Hematopoietic multipotent progenitor cell treated with erythropoietin and hydrocortisone succinate and interleukin-3 and kit ligand, for 17 days (in vitro differentiated cells): ENCODE measurements around the gene OR6S1.
"Not testable (repeated sequence)": the region's sequence is repeated elsewhere in the genome, so short reads cannot be mapped to it uniquely, and the experiment has no call there.

Experiments used
- DNase-seq: peaks from one replicate; pipeline ENCODE4 v3.0.0-alpha.2; 2015; ENCODE audit warnings: low spot score

OR6S1 gene

GRCh38 chr14:20610002-20610765, 31.3 kb downstream of the OR6S1 start:
- peak; percentile 82 for DNase-seq

DNA sequence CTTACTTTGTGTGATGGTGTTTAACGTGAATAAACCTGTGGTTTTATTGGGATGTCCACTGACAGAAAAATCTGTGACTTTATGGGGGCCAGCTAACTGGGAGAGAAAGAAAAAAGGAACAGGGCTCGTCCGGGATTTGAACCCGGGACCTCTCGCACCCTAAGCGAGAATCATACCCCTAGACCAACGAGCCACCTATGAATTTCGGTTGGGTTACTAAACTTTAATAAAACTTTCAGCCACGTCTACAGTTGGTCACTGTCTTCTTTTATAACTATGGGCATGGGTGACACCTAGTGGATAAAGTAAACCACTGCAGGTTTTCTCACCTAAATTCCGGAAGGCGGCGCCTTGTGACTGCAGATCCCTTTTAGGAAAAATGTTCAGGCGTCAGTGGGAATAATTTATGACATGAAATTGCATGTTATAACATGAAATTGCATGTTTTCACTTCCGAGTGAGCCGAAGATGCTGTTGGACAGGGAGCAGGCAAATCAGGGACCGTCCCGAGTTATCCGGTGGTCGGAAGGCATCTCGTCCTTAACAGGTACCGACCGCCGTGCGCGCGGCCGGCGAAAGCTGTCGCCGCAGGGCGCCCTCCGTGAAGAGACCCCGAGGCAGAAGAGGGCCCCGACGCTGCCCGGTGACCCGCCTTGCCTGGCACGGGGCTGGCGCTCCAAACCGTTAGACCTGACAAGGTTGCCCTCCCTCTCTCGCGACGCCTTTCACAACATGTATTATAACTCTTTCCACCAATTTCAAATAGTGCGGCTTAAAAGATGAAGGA, 32.1 kb downstream of the OR6S1 start:
- DNase-seq = peak; percentile 94

- DNase-seq = no peak
Measured at GRCh38 chr14:20608383-20609110, 32.9 kb downstream of the OR6S1 start.

DNA sequence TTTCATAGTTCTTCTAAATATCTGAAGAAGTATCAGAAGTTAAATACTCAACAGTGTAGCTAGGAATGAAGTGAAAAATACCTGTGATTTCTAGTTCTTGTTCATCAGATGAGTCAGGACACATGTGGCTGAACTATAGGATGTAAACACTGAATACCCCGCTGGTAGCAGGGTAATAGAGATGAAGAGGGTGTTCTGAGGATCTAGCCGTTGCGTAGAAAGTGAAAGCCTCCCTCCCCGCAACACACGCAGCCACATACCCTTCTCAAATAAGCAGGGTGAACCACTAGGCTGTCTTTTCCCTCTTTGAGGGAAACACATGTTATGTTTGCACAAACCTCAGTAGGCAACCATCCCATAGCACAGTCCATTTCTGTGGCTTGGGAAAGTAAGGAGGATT, 33.9 kb downstream of the OR6S1 start:
- no peak for DNase-seq

- DNase-seq = no peak
Measured at GRCh38 chr14:20606902-20607242, 34.6 kb downstream of the OR6S1 start.

DNA sequence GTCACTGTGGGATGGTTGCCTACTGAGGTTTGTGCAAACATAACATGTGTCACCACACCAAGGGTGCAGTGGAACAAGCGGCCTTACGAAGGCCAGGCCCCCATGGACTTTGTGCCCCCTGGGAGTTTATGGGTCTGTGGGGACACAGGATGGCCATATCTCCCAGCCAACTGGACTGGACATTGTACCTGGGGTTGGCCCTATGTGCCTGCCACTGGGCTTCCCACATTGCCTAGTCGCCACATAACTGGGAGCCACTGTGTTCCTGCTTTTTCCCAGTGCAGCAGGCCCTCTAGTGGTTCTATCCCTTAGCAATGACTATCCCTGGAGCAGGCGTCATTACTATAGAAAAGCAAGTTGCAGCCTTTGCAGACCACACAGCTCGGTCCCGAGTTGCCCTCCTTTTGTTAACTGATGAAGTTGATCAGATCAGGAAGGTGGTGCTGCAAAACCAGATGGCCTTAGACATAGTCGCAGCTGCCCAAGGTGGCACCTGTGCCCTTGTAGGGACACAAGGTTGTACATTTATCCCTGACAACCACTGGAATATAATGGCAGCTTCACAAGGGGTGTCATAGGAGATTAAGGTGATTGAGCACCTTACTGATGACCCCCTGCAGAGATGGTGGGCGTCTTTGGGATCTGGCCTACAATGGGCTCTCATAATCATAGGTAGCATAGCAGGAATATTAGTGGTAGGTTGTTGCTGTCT, 35.1 kb downstream of the OR6S1 start:
- peak; percentile 39 for DNase-seq

DNA sequence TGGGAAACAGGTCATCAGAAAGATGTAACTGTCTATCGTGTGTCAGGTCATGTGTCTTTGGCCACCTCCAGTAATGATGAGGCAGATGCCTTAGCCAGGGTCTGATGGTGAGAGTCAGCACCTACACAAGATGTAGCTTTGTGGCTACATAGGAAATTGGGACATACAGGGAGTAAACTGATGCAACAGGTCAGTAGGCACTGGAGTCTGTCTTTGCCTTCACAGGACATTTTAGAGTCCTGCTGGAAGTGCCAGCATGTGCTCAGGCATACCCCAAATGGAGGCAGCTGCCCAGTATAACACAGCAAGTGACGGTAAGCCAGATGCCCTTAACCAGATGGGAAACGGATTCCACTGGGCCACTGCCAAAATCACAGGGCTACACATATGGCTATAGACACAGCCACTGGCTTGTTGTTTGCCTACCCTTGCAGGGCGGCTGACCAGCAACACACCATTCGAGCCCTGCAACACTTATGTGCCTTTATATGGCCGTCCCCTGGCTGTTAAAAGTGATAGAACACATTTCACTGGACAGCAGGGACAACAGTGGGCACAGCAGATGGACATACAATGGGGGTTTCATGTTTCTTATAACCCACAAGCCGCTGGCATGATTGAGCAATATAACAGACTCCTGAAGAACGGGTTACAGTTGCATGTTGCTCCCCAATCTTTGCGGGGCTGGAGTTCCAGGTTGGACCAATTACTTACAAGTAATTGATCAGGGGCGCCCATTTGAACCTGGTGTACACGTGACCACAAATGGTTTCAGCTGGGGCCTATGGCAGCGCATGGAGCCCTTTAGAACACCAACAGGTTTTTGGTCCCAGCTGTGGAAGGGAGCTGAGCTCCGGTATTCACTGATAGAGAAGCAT, 37.4 kb downstream of the OR6S1 start:
- DNase-seq = no peak

GRCh38 chr14:20602583-20602982, 38.9 kb downstream of the OR6S1 start:
- DNase-seq = no peak

- no peak for DNase-seq
Measured at GRCh38 chr14:20601522-20601921, 40.0 kb downstream of the OR6S1 start.

DNA sequence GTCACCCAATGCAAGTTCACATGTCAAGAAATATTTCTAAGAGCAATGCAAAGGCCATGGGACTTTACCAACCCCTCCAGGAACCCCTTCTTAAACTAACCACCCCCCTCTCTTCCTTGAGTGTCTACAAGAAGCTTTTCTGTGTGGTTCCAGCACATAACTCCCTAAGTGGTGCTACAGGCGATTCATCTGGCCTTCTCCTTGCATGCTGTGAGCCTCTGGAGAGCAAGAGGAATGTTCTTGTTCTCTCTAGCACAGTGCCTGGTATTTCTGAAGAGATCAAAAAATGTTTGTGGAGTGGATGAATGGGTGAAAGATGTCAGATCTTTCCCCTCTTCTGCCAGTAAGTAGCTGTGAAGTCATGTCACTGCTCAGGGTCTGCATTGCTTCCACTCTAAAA, 44.4 kb downstream of the OR6S1 start:
- no peak for DNase-seq

DNA sequence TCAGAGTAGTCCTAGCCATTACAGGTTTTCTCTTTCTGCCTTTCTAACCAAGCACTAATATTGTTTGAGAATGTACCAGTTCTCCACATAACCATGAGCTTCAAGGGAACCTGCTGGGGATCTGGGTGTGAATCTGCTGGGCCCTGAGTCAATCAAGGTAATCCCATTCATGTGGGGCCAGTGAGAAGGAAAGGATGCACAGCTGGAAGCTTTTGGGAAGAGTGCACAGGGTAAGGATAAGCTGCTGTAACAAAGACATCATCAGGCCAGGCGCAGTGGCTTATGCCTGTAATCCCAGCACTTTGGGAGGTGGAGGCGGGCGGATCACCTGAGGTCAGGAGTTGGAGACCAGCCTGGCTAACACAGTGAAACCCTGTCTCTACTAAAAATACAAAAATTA, 45.8 kb downstream of the OR6S1 start:
- not testable (repeated sequence) for DNase-seq

DNA sequence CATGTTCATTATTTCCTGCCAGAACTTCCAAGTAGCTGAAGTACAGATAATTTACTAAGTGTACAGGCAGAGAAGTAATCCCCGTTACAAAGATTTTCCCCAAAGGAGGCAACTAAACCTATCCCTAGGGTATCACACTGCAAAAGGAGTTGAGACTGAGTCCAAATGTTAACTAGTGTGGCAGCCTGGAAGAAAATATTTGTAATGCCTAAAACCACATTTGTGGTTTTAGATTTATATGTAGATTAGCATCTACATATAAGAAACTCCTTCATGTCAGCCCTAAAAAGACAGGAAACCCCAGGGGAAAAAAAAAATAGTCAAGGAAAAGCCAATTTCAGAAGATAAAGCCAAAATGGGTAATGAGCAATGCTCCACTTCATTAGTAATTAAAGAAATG, 48.9 kb downstream of the OR6S1 start:
- no peak for DNase-seq

DNA sequence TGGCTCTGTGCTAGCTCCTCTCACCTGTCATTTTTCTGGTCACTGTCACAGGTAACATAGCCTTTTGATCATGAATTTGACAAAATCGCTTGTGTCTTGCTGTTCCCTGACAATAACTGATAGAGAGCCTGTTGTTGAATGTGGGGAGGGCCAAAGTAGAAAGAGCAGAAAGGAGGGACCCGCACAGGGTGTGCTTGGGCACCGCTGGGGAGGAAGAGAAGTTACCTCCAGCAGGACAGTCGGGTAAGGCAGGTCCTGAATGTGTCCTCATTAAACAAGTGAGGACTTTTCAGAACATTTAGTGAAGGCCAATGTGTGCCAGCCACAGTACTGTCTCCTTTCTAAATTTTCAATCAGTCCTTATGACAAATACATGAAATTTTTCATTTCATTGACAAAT, 50.3 kb downstream of the OR6S1 start, which contains the start of gene RNASE12:
TSS of gene RNASE12 (minus strand) at position 142 of the 400 bp plus-strand sequence. CDS start 653 bp downstream, outside the sequence.
- no peak for DNase-seq
